GM12878 (cell line): ENCODE measurements around the gene OR4E1.

ENCODE experiments used
- CHD2 ChIP-seq: IDR thresholded peaks from 2 replicates; pipeline ENCODE4 v1.6.1; 2011; ENCODE audit warnings: low read depth, low read length, improper control_type of control experiment, borderline replicate concordance
- CREM ChIP-seq: IDR thresholded peaks from 2 replicates; pipeline ENCODE4 v1.6.1; 2014; ENCODE audit warnings: antibody characterized with exemption, low read depth
- CTCF ChIP-seq, 3 experiments: IDR thresholded peaks in 2 of 3; conservative IDR thresholded peaks in 1 of 3; 2 replicates each; pipeline ENCODE4 v1.5.1; 2011; ENCODE audit warnings: low read depth in 3 of 3, low read length in 3 of 3, mild to moderate bottlenecking in 3 of 3, control low read depth in 2 of 3, moderate library complexity in 2 of 3, inconsistent platforms in 1 of 3, mixed read lengths in 1 of 3; ENCODE audit not compliant: control insufficient read depth in 2 of 3, insufficient read depth in 1 of 3; ENCODE audit errors: extremely low read depth in 1 of 3
- HCFC1 ChIP-seq: fragments of 150-350 bp; IDR thresholded peaks from 2 replicates; pipeline ENCODE4 v1.6.1; 2014; ENCODE audit warnings: low read length
- MYC ChIP-seq: IDR thresholded peaks from 2 replicates; pipeline ENCODE4 v1.6.1; 2011; ENCODE audit warnings: mild to moderate bottlenecking, low read length, moderate library complexity, inconsistent platforms; ENCODE audit not compliant: insufficient read depth, insufficient replicate concordance, insufficient read length, severe bottlenecking
- SKIL ChIP-seq: fragments of 450-650 bp; IDR thresholded peaks from 2 replicates; pipeline ENCODE4 v1.6.1; 2017; ENCODE audit warnings: mild to moderate bottlenecking, low read depth, inconsistent platforms; ENCODE audit not compliant: poor library complexity, severe bottlenecking
- SMARCA5 ChIP-seq: fragments of 450-650 bp; IDR thresholded peaks from 2 replicates; pipeline ENCODE4 v1.6.1; 2017; ENCODE audit warnings: mild to moderate bottlenecking
- SP1 ChIP-seq: IDR thresholded peaks from one replicate; pipeline ENCODE4 v1.6.1; 2011; ENCODE audit warnings: low read depth, low read length
- SPI1 ChIP-seq: IDR thresholded peaks from 2 replicates; pipeline ENCODE4 v1.6.1; 2011; ENCODE audit warnings: low read depth, mild to moderate bottlenecking, low read length, moderate library complexity, borderline replicate concordance; ENCODE audit not compliant: insufficient read depth
- STAT3 ChIP-seq: IDR thresholded peaks from 2 replicates; pipeline ENCODE4 v1.6.1; 2011; ENCODE audit warnings: low read depth, low read length, improper control_type of control experiment

- TF ChIP-seq STAT3 (no peak), SKIL (no peak), CTCF (IDR thresholded peaks at IDR 0.05 in 2 of 3, conservative IDR thresholded peaks at IDR 0.05 in 1 of 3; ENCODE audit: control insufficient read depth in 2 of 3, extremely low read depth in 1 of 3, insufficient read depth in 1 of 3, low read depth in 3 of 3, low read length in 3 of 3) (no peak), SPI1 (no peak), CREM (no peak), MYC (no peak), CHD2 (no peak), HCFC1 (no peak), SMARCA5 (no peak), SP1 (no peak)
Observed at GRCh38 chr14:21680072-21680471, 6.5 kb upstream of the OR4E1 start.
